Activated naive CD4-positive, alpha-beta T cell treated with anti-CD3 and anti-CD28 coated beads for 36 hours (primary cell): ENCODE measurements around the gene SUGP2. TPM values are rescaled to one million over a fixed set of nuclear protein-coding genes. Genes with fewer than 3 reads are reported as not detected.

Source experiments
- CTCF ChIA-PET: fragments of 350-600 bp; sonication (Branson Sonifier 250); formaldehyde crosslinking; loops from one replicate; lab custom pipeline; 2021; ENCODE audit warnings: antibody characterized with exemption; lab: Charles Lee
- DNase-seq: peaks from one replicate; pipeline ENCODE4 v3.0.0-alpha.2; 2020
- H3K27ac Mint-ChIP-seq: one replicate; pipeline ENCODE4 v1.8.0; 2021; ENCODE audit warnings: mild to moderate bottlenecking, mixed read lengths
- H3K27me3 Mint-ChIP-seq: one replicate; pipeline ENCODE4 v1.8.0; 2021; ENCODE audit warnings: low read depth, mixed read lengths
- H3K36me3 Mint-ChIP-seq: one replicate; pipeline ENCODE4 v1.8.0; 2021; ENCODE audit warnings: low read depth, mixed read lengths
- H3K4me1 Mint-ChIP-seq: one replicate; pipeline ENCODE4 v1.8.0; 2021; ENCODE audit warnings: low read depth, mixed read lengths
- H3K4me3 Mint-ChIP-seq: one replicate; pipeline ENCODE4 v1.8.0; 2021; ENCODE audit warnings: mild to moderate bottlenecking, moderate library complexity, mixed read lengths
- H3K9me3 Mint-ChIP-seq: one replicate; pipeline ENCODE4 v1.8.0; 2021; ENCODE audit warnings: mixed read lengths
- intact Hi-C: fragments of 100-400 bp; cut with micrococcal nuclease; formaldehyde crosslinking; loops from one replicate; pipeline ENCODE4 v1.15.1; 2023
- total RNA-seq, 2 experiments: library from RNA; stranded (reverse); gene quantifications; one replicate each; pipeline ENCODE4 v1.2.3, GENCODE V29; 2021

SUGP2 gene
- total RNA-seq, 2 experiments from 2014 or later: 149 to 154 TPM

- no peaks in the 10 kb centered on the region for H3K27me3 Mint-ChIP-seq
- H3K36me3 Mint-ChIP-seq: peaks cover 5% of the 10 kb centered on the region
- no peaks in the 10 kb centered on the region for H3K9me3 Mint-ChIP-seq
- CTCF ChIA-PET: interaction anchor here (0.6 to 1.8 kb wide), 5 partner anchors 13 to 221 kb away, joined by 3 to 6 read pairs (median 4); no protein-coding TSS in a partner anchor
- peaks cover 44% of the 10 kb centered on the region for H3K4me1 Mint-ChIP-seq
- H3K27ac Mint-ChIP-seq: no peak overlapping the region
- DNase-seq: no peak
- intact Hi-C loops: no loop called here
- H3K4me3 Mint-ChIP-seq: no peak overlapping the region
Measured at GRCh38 chr19:19067276-19068072, 34.2 kb upstream of the SUGP2 start.

GRCh38 chr19:19064811-19065745, 31.8 kb upstream of the SUGP2 start:
- Mint-ChIP-seq H3K36me3 (peaks cover under 1% of the 10 kb centered on the region), H3K4me1 (peaks cover 47% of the 10 kb centered on the region), H3K4me3 (peak overlapping the region; percentile 85), H3K9me3 (no peaks in the 10 kb centered on the region), H3K27ac (peak overlapping the region; percentile 72), H3K27me3 (no peaks in the 10 kb centered on the region)
- peak; percentile 58 for DNase-seq
- CTCF ChIA-PET: interaction anchor here (0.6 to 0.7 kb wide), 3 partner anchors 9 to 44 kb away, joined by 3 read pairs; no protein-coding TSS in a partner anchor
- intact Hi-C loops: no loop called here

- DNase-seq: no peak
- CTCF ChIA-PET: interaction anchor here (0.7 to 1.7 kb wide), 3 partner anchors 10 to 27 kb away, joined by 3 to 6 read pairs (median 6); no protein-coding TSS in a partner anchor
- intact Hi-C loops: no loop called here
- H3K9me3 Mint-ChIP-seq: no peaks in the 10 kb centered on the region
- H3K27ac Mint-ChIP-seq: peak overlapping the region; percentile 72
- H3K27me3 Mint-ChIP-seq: no peaks in the 10 kb centered on the region
- peaks cover 44% of the 10 kb centered on the region for H3K4me1 Mint-ChIP-seq
- peaks cover 3% of the 10 kb centered on the region for H3K36me3 Mint-ChIP-seq
- H3K4me3 Mint-ChIP-seq: peak overlapping the region; percentile 85
Measured at GRCh38 chr19:19064098-19064722, 30.9 kb upstream of the SUGP2 start.

GRCh38 chr19:19063183-19064097, 30.1 kb upstream of the SUGP2 start, which contains the start of gene SLC25A42:
TSS of gene SLC25A42 (plus strand) at chr19:19063994. CDS start at chr19:19096125, 32,131 bp downstream.
- peaks cover 41% of the 10 kb centered on the region for H3K4me1 Mint-ChIP-seq
- H3K4me3 Mint-ChIP-seq: peak within 1 kb of the TSS; percentile 85
- DNase-seq: peak; percentile 99
- intact Hi-C loops: loop anchor here (1.0 to 2.0 kb wide), 9 partner anchors 30 to 541 kb away; partner anchors contain the start of genes ARMC6, BORCS8, COPE and DDX49
- H3K36me3 Mint-ChIP-seq: peaks cover 3% of the 10 kb centered on the region
- peak within 1 kb of the TSS; percentile 83 for H3K27ac Mint-ChIP-seq
- H3K9me3 Mint-ChIP-seq: no peaks in the 10 kb centered on the region
- CTCF ChIA-PET: interaction anchor here (0.8 to 1.7 kb wide), 5 partner anchors 9 to 82 kb away, joined by 3 to 6 read pairs (median 5); no protein-coding TSS in a partner anchor
- no peaks in the 10 kb centered on the region for H3K27me3 Mint-ChIP-seq

GRCh38 chr19:19062454-19063182, 29.3 kb upstream of the SUGP2 start:
- intact Hi-C loops: loop anchor here (1.0 to 2.0 kb wide), 9 partner anchors 29 to 540 kb away; partner anchors contain the start of genes ARMC6, BORCS8, COPE and DDX49

GRCh38 chr19:19061506-19061905, 28.2 kb upstream of the SUGP2 start:
- Mint-ChIP-seq H3K27ac (no peak overlapping the region), H3K27me3 (no peaks in the 10 kb centered on the region), H3K9me3 (no peaks in the 10 kb centered on the region), H3K36me3 (peaks cover 6% of the 10 kb centered on the region), H3K4me3 (no peak overlapping the region), H3K4me1 (peaks cover 28% of the 10 kb centered on the region)
- CTCF ChIA-PET: interaction anchor here (0.7 kb wide), 1 partner anchor 209 kb away, joined by 3 read pairs; no protein-coding TSS in a partner anchor
- DNase-seq: no peak
- intact Hi-C loops: no loop called here

More at GRCh38 chr19:19062454-19063182, 29.3 kb upstream of the SUGP2 start:
- peak overlapping the region; percentile 85 for H3K4me3 Mint-ChIP-seq
- peak overlapping the region; percentile 83 for H3K27ac Mint-ChIP-seq
- no peaks in the 10 kb centered on the region for H3K27me3 Mint-ChIP-seq
- peaks cover 6% of the 10 kb centered on the region for H3K36me3 Mint-ChIP-seq
- peaks cover 39% of the 10 kb centered on the region for H3K4me1 Mint-ChIP-seq
- peak; percentile 42 for DNase-seq
- CTCF ChIA-PET: interaction anchor here (0.8 to 1.7 kb wide), 5 partner anchors 8 to 83 kb away, joined by 3 to 6 read pairs (median 5); no protein-coding TSS in a partner anchor
- H3K9me3 Mint-ChIP-seq: no peaks in the 10 kb centered on the region

- Mint-ChIP-seq H3K4me3 (no peak overlapping the region), H3K27me3 (no peaks in the 10 kb centered on the region), H3K4me1 (peaks cover 19% of the 10 kb centered on the region), H3K36me3 (peaks cover 7% of the 10 kb centered on the region), H3K27ac (no peak overlapping the region), H3K9me3 (no peaks in the 10 kb centered on the region)
- CTCF ChIA-PET: interaction anchor here (1.0 to 1.2 kb wide), 2 partner anchors 11 to 86 kb away, joined by 3 read pairs; no protein-coding TSS in a partner anchor
- intact Hi-C loops: no loop called here
- DNase-seq: no peak
Measured at GRCh38 chr19:19059837-19060611, 26.7 kb upstream of the SUGP2 start.

- DNase-seq: no peak
- intact Hi-C loops: no loop called here
- Mint-ChIP-seq H3K4me1 (peaks cover 14% of the 10 kb centered on the region), H3K27me3 (no peaks in the 10 kb centered on the region), H3K9me3 (no peaks in the 10 kb centered on the region), H3K4me3 (no peak overlapping the region), H3K36me3 (peaks cover 7% of the 10 kb centered on the region), H3K27ac (no peak overlapping the region)
- CTCF ChIA-PET: interaction anchor here (0.7 to 1.2 kb wide), 3 partner anchors 11 to 86 kb away, joined by 3 read pairs; no protein-coding TSS in a partner anchor
Measured at GRCh38 chr19:19059018-19059836, 25.9 kb upstream of the SUGP2 start.

- peaks cover 10% of the 10 kb centered on the region for H3K36me3 Mint-ChIP-seq
- peaks cover 5% of the 10 kb centered on the region for H3K4me1 Mint-ChIP-seq
- H3K4me3 Mint-ChIP-seq: no peak overlapping the region
- CTCF ChIA-PET: no interaction called here
- H3K27me3 Mint-ChIP-seq: no peaks in the 10 kb centered on the region
- intact Hi-C loops: no loop called here
- no peaks in the 10 kb centered on the region for H3K9me3 Mint-ChIP-seq
- DNase-seq: no peak
- H3K27ac Mint-ChIP-seq: no peak overlapping the region
Measured at GRCh38 chr19:19057720-19058119, 24.4 kb upstream of the SUGP2 start.
